Activated CD4-positive, CD25-positive, alpha-beta regulatory T cell treated with anti-CD3 and anti-CD28 coated beads, Interleukin-2, amount 50 U/mL, for 72 hours (primary cell): ENCODE measurements around the gene JARID2.
"Not testable (repeated sequence)": the region's sequence is repeated elsewhere in the genome, so short reads cannot be mapped to it uniquely, and the experiment has no call there.

Source experiments
- DNase-seq: peaks from one replicate; pipeline ENCODE4 v3.0.0; 2021

Gene JARID2

DNA sequence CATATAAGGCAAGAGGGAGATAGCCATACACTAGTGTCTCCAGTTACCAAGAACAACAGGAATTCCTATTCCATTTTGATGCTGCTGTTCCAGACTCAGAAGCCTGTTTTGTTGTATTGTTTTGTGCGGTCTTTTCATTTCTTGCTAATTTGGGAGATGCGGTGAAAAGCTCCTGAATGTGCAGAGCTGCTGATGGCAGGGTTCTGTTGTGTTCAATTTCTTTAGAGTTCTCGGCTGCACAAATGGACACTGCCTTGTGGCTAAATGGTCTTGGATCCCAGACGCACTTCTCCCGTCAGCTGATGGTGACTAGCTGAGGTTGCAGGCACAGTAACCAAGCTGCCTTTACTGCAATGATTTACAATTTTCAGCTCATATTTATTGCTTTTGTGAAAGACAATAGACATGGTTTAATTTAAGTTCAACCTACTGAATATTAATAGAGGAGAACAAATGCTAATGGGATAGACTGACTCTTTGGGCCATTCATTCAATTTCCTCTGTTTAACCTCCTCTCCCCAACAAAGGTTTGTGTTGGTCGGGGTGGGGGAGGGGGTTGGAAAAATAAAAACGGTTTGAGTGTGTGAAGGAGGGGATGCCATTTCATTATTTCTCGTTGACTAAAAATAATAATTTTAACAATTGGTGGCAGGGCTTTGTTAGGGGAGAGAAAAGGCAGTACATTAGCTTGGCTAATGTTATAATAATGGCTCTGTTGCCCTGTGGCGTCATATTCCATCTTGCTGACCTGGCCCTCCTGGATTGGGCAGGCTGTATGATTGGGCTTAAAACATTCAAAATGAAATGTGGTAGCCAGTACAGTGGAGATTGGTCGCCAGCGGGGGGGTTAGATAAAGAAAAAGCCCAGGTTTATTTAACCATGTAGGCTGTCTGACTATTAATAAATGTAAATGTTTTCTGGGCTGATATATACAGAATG, 159.5 kb downstream of the JARID2 start:
- DNase-seq = no peak

DNA sequence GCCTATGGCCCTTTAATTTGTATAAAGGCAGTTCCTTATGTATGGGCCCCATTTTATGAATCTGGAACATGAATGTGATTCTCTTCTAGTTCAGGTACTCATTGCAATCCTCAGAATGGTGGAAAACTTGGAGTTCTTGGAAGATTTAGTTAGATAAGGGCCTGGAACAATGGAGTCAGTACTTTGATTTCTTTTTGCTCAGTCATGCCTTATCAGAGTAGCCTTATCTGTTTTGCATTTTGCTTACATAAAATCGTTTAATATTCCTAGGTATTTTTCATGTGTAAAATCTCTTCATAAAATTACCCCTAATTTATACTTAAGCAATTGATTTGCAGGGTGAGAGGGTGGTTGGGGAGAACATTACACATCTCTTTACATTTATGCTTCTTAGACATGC, 160.6 kb downstream of the JARID2 start:
- DNase-seq = no peak

- no peak for DNase-seq
These were observed 162.1 kb downstream of the JARID2 start for GRCh38 chr6:15408008-15408407.

DNA sequence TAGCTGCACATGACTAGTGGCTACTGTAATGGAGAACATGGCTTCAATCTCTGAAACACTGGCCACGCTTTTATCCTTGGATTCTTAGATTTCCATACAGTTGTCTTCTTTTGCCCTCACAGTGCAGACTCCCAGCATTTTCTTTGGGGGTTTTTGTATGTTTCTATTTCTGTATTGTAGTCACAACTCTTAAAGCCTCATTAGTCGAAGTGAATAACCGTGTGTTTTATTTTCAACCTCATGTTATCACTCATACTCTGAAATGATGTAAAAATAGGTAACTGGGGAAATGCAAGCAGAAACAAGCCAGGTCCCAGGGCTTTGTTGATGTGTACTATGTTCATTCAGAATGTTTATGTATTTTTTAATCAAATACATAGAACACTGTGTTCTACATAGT, 162.9 kb downstream of the JARID2 start:
- no peak for DNase-seq

DNA sequence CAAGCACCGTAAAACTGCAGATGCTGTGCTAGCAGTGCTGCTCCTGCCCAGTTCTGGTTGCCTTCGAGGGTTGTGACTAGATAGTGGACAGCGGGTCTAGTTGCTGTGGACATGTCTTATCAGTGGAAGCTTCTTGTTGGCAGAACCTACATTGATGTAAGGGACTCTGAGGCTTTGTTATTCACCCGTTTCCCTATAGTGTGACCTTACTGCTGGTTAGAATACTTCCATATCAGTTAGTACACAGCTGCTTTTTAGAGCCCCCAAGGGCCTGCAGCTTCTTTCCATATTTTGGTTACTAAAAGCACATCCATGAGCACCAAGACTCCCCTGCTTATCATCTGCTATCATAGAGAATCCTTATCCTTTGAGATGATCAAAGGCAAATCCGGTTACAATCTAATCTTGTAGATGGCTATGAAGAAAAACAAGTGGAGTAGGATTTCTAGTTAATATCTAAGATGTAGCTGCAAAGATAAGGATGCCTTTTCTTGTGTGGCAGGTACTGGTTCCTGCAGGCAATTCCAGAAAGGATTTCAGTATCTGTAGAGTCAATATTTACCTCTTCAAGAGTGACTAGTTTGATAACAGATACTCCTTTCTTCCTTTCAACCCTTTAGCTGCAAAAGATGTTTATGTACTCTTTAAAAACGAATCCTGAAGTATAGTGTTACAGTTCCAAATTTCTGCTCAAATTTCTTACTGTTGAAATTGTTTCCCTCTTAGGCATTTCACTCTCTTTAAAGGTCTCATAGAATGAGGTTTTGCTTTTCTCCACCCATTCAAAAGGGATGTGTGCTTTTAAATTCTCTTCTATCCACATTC, 163.6 kb downstream of the JARID2 start:
- no peak for DNase-seq

DNA sequence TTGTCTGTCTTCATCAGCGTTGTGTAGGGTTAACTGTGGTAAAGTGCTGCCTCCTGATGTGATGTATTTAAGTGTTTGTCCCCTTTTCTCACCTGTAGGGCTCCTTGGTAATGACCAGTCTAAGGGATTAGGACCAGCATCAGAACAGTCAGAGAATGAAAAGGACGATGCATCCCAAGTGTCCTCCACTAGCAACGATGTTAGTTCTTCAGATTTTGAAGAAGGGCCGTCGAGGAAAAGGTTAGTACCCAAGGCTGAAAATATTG, 164.2 kb downstream of the JARID2 start:
- no peak for DNase-seq

DNA sequence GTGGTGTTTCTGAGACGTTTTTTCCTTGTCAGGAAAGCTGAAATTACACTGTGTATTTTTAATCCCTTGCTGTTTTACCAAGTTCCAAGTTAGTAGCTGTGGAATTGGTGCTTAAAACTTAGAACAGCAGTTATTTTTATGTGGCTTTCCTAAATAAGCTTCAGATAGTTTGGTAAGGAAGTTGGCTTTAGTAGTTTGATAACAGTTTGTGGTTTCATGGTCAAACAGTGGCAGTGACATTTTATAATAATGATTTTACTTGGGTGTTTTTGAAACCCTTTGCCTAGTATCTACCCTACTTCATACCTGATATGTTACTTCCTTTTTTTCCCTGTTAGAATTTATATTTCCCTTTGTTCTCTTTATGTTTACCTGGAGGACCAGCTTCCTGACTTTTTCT, 164.9 kb downstream of the JARID2 start:
- no peak for DNase-seq

GRCh38 chr6:15411766-15412165, 165.9 kb downstream of the JARID2 start:
- DNase-seq = no peak

GRCh38 chr6:15412767-15413166, 166.9 kb downstream of the JARID2 start:
- no peak for DNase-seq

DNA sequence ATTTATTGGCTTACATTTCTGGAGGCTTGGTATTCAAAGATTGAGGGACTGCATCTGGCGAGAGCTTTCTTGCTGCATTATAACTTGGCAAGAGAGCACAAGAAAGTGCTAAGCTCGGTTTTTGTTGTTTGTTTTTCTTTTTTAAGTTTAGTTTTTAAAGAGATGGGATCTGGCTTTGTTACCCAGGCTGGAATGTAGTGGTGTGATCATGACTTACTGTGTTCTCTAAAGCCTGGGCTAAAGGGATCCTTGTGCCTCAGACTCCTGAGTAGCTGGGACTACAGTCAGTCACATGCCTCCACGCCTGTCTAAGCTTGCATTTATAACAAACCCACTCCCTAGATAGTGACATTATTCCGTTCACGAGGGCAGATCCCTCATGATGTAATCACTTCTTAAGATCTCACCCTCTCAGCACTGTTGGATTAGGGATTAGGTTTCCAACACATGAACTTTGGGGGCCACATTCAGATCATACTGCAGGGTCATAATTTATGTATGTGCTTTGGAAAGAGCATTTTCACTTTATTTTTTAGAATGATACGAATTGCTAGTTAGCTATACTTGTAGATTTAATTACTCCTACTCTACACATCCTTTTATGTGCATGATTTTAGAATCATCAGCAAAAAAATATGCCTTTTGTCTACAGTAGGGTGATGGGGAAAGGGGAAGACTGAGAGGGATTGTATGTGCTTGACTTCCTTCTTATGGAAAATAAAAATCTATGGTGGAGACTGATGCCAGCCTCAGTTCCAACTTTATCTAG, 167.8 kb downstream of the JARID2 start:
- no peak for DNase-seq

GRCh38 chr6:15414235-15414612, 168.4 kb downstream of the JARID2 start:
- DNase-seq = no peak

DNA sequence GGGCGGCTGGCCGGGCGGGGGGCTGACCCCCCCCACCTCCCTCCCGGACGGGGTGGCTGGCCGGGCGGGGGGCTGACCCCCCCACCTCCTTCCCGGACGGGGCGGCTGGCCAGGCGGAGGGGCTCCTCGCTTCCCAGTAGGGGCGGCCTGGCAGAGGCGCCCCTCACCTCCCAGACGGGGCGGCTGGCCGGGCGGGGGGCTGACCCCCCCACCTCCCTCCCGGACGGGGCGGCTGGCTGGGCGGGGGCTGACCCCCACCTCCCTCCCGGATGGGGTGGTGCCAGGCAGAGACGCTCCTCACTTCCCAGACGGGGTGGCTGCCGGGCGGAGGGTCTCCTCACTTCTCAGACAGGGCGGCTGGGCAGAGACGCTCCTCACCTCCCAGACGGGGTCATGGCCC, 169.8 kb downstream of the JARID2 start:
- not testable (repeated sequence) for DNase-seq

DNA sequence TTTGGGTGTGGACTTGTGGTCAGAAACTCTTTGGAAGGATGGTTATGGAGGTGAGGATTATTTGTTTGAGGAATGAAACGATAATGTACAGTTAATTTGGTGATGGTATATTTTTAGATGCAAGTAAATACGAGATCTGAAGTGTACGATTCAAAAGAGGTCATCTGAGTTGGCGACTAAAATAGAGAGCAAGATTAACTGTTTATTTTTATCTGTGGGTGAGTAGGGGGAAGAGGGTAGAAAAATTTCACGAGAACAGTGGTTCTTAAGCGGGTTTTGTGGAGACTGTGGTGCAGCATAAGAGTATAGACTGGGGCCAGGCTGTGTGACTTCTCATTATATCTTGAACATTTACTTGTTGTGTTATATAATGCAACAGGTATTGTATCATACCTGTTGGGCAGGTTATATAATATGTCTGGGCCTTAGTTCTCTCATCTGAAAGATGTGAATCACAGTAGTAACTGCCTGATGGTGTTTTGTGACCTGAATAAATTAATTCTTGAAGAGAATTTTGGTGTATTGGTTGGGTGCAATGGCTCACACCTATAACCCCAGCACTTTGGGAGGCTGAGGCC, 171.2 kb downstream of the JARID2 start:
- no peak for DNase-seq

DNA sequence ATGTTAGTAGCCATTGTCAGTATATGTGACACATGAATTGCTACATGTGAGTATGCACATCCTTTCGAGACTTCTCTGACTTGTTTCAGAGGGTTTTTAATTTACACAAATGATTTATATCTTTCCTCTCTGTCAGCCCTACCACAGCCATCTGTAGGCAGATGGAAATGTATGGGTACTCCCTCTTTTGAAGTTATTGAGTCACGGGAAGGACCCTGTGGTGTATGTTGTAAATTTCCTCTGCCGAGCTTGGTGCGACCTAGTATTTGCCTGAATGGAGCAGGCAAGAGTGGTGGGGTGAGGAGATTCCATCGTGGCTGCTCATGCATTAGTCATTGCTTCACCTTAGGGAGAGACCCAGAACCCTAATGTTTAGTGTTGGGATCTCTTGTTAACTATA, 171.9 kb downstream of the JARID2 start:
- no peak for DNase-seq

DNA sequence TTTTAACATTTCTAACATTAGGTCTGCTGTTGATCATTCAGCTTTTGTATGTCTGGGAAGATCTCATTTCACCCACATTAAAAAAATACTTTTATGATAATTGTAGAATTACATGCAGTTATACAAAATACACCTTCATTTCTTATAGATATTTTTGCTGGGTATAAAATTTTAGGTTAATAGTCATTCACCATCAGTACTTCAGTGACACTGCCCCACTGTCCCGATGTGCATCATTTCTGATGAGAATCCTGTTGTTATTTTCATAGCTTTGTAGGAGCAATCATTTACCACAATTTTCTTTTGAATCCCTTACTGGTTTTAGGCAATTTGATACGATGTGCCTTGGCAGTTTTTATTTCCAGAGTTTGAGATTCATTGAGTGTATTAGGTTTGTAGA, 173.6 kb downstream of the JARID2 start:
- no peak for DNase-seq

DNA sequence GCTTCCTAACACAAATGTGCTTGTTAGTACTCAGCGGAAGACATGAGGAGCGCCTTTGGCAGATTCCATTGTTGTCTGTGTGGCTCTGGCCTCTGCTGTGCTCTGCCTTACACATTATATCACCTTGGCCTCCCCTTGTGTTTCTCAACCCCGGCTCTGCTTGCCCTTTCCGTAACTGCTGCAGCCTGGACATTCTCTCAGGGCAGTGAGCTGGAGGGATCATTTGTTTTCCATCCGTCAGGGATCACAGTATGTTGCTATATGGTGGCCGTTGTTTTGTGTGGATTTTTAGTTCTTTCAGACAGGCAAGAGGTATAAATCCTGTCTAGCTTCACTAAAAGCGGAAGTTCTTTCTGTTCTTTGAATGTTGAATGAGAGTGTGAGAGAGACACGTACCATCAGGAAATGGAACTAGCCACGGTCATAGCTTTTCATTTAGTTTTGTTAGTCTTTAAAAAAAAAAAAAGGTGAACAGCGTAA, 175.1 kb downstream of the JARID2 start:
- DNase-seq = no peak

GRCh38 chr6:15421945-15422733, 176.3 kb downstream of the JARID2 start:
- no peak for DNase-seq

- DNase-seq = no peak
These were observed 177.6 kb downstream of the JARID2 start for GRCh38 chr6:15423286-15423993.

GRCh38 chr6:15425947-15426346, 180.1 kb downstream of the JARID2 start:
- no peak for DNase-seq

DNA sequence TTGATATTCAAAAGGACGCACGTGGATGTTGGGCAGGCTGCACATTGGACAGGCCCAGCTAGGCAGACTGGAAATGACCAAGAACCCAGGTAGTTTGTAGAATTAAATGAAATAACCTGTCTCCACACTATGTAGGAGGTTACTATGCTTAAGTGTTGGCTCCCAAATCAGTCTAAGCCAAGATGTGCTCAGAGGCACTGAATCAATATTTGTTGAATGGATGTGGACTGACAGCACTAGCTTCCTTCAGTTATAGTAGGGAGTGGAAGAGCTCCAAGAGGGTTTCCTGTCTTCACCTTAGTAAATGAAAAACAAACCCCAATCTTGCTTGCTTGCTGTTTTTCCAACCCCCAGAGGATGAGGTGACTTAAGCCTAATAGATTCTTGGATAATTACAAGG, 180.5 kb downstream of the JARID2 start:
- DNase-seq = no peak

DNA sequence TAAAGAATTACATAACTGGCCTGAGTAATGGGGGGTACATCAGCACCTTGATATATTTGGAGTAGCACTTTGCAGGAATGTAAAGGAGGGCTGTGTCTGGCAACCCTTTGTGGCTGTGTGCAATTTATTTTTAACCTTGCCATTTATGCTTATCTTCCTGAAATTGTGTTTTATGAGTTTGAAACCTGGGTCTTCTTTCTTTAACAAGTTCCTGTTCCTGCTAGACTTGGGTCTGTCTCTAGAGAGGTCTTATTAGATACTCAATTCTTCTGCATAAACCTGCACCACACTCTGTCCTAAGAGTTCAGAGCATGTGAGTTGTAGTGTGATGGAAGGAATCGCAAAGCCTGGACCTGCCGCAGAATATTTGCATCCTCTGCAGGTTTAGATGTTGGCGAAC, 181.0 kb downstream of the JARID2 start:
- no peak for DNase-seq
